K562 (cell line): ENCODE results near the gene BLM. TPM values are rescaled to one million over a fixed set of nuclear protein-coding genes. Genes with fewer than 3 reads are reported as not detected.
"Not testable (repeated sequence)": the region's sequence is repeated elsewhere in the genome, so short reads cannot be mapped to it uniquely, and the experiment has no call there.

Experiments
- ATAC-seq: fragments of 200-7000 bp; cut with Tn5 transposase; 3 replicates; pipeline ENCODE4 v1.9.1; 2020; ENCODE audit warnings: moderate library complexity
- BruUV-seq: library from RNA; stranded (reverse); fragments of 400-500 nt; replicated peaks from 2 replicates; lab custom pipeline; 2021; lab: Mats Ljungman, UMichigan
- CTCF ChIA-PET: fragments of 300-600 bp; formaldehyde crosslinking; extraction: SDS; loops from one replicate; lab custom pipeline; 2021; ENCODE audit warnings: low intra/inter-chr PET ratio; lab: Yijun Ruan, JAX
- POLR2A ChIA-PET: fragments of 300-600, 350-650 bp; sonication (Branson Sonifier 250); formaldehyde crosslinking; extraction: SDS; loops from one replicate; lab custom pipeline; 2021; ENCODE audit warnings: antibody characterized with exemption, inconsistent platforms; lab: Yijun Ruan, JAX
- DNase-seq, 4 experiments: peaks; one replicate each; pipeline versions ENCODE4 v3.0.0 to v3.0.0-alpha.2; 2011 to 2018; ENCODE audit warnings: low spot score in 3 of 4, mixed read lengths in 3 of 4; ENCODE audit errors: extremely low read depth in 1 of 4
- FAIRE-seq: peaks from 2 replicates; lab custom pipeline; 2011; peaks lifted over from hg19 to GRCh38; lab: Jason Lieb, UNC
- H2AFZ ChIP-seq: 2 replicates; pipeline ENCODE4 v1.6.0; 2011; ENCODE audit warnings: low read depth, low read length, control low read depth, inconsistent platforms
- H3K27ac ChIP-seq: fragments of 200-600 bp; 3 replicates; pipeline ENCODE4 v1.8.0; 2011; ENCODE audit warnings: low read depth, mild to moderate bottlenecking, control low read depth, inconsistent platforms, low read length, moderate library complexity, mixed read lengths; ENCODE audit errors: extremely low read depth
- H3K27me3 ChIP-seq, 2 experiments: fragments of 300-600 bp in 1 of 2; 2 replicates in 1 of 2; 3 replicates in 1 of 2; pipeline versions ENCODE4 v1.6.0 to v1.8.0; 2011; ENCODE audit warnings: inconsistent platforms in 2 of 2, low read length in 2 of 2, mild to moderate bottlenecking in 1 of 2, mixed read lengths in 1 of 2, moderate library complexity in 1 of 2; ENCODE audit not compliant: control insufficient read depth in 2 of 2, insufficient read depth in 2 of 2
- H3K36me3 ChIP-seq: fragments of 300-600 bp; 3 replicates; pipeline ENCODE4 v1.8.0; 2011; ENCODE audit warnings: mild to moderate bottlenecking, low read length, inconsistent platforms; ENCODE audit not compliant: control insufficient read depth, insufficient read depth
- H3K4me1 ChIP-seq, 2 experiments: fragments of 200-600 bp in 1 of 2; replicated peaks in 1 of 2; 2 replicates in 1 of 2; 3 replicates in 1 of 2; pipeline versions ENCODE4 v1.5.1 to v1.8.0; 2011; ENCODE audit warnings: inconsistent platforms in 2 of 2, low read length in 2 of 2, mild to moderate bottlenecking in 1 of 2, mixed read lengths in 1 of 2, moderate library complexity in 1 of 2; ENCODE audit not compliant: control insufficient read depth in 2 of 2, insufficient read depth in 2 of 2
- H3K4me2 ChIP-seq: 2 replicates; pipeline ENCODE4 v1.6.1; 2011; ENCODE audit warnings: low read length, control low read depth, inconsistent platforms, mixed read lengths; ENCODE audit not compliant: insufficient read depth
- H3K4me3 ChIP-seq: fragments of 200-600 bp; sonication (generic), shearing (Covaris generic); 2 replicates; pipeline ENCODE4 v1.5.1; 2016; ENCODE audit warnings: control low read depth, inconsistent platforms
- H3K79me2 ChIP-seq: fragments of 200-600 bp; 3 replicates; pipeline ENCODE4 v1.8.0; 2011; ENCODE audit warnings: low read length, inconsistent platforms; ENCODE audit not compliant: control insufficient read depth, insufficient read depth
- H3K9ac ChIP-seq, 2 experiments: 2 replicates each; pipeline versions ENCODE4 v1.6.0 to v1.6.1; 2011; ENCODE audit warnings: low read depth in 2 of 2, low read length in 2 of 2, control low read depth in 1 of 2, inconsistent platforms in 1 of 2, mild to moderate bottlenecking in 1 of 2, mixed read lengths in 1 of 2; ENCODE audit not compliant: insufficient read depth in 1 of 2
- H3K9me1 ChIP-seq: one replicate; pipeline ENCODE4 v1.6.0; 2011; ENCODE audit warnings: inconsistent platforms, mild to moderate bottlenecking, low read length, moderate library complexity; ENCODE audit not compliant: control insufficient read depth, insufficient read depth
- H3K9me3 ChIP-seq: replicated peaks from 2 replicates; pipeline ENCODE4 v1.5.1; 2011; ENCODE audit warnings: low read depth, low read length, inconsistent platforms; ENCODE audit not compliant: control insufficient read depth, insufficient read depth
- H4K20me1 ChIP-seq: replicated peaks from 2 replicates; pipeline ENCODE4 v1.6.1; 2011; ENCODE audit warnings: low read length, inconsistent platforms, mixed read lengths; ENCODE audit not compliant: control insufficient read depth, insufficient read depth
- CC2D1A ChIP-seq: fragments of 450-650 bp; IDR thresholded peaks from 2 replicates; pipeline ENCODE4 v1.6.1; 2017; ENCODE audit warnings: mild to moderate bottlenecking
- CHAMP1 ChIP-seq: fragments of 450-650 bp; IDR thresholded peaks from 2 replicates; pipeline ENCODE4 v1.6.1; 2016; ENCODE audit warnings: mild to moderate bottlenecking
- WGBS: fragments of 100-300 bp; shearing (Covaris generic); methylation state at CpG from one replicate; pipeline ENCODE4 v1.1.6; 2016; ENCODE audit warnings: low coverage, mixed read lengths; ENCODE audit not compliant: insufficient coverage; ENCODE audit errors: missing lambda C conversion rate; 5-methylcytosine and 5-hydroxymethylcytosine counted together
- in situ Hi-C: fragments of 300-500 bp; cut with MboI; formaldehyde crosslinking; loops from 4 replicates; pipeline ENCODE4 v1.15.0; 2018; ENCODE audit warnings: inconsistent platforms, mixed read lengths
- intact Hi-C: fragments of 100-400 bp; cut with micrococcal nuclease; formaldehyde crosslinking; loops from 2 replicates; pipeline ENCODE4 v1.14.2; 2022
- polyA plus RNA-seq, 8 experiments: library from polyadenylated mRNA; depleted of rRNA in 4 of 8; stranded (reverse) in 5 of 8; unstranded in 3 of 8; fragments of >200 nt; fragmentation: Nextera tagmentation in 2 of 8; fragmentation: Illumina TruSeq in 1 of 8; extraction: Ambion mirVana in 2 of 8; extraction: Trizol in 1 of 8; gene quantifications; 2 replicates each; pipeline versions ENCODE4 v1.2.1 to v1.2.3, GENCODE V29; 2011 to 2014; ENCODE audit warnings: inconsistent platforms in 1 of 8, missing spikeins in 1 of 8
- total RNA-seq, 7 experiments: library from RNA; depleted of rRNA in 6 of 7; stranded (reverse); fragments of >200 nt in 6 of 7; fragmentation: Illumina TruSeq in 2 of 7; extraction: Trizol in 2 of 7; gene quantifications; 2 replicates each; pipeline versions ENCODE4 v1.2.1 to v1.2.3, GENCODE V29; 2011 to 2021; ENCODE audit warnings: low replicate concordance in 1 of 7

BLM gene
- total and polyA plus RNA-seq, 9 of the 15 experiments (the other 6 are each of a cell fraction or from before 2014, with no cell fraction given), result 21.0 to 56.0 (median 43.9) TPM

GRCh38 chr15:90826206-90826885 lies 109.2 kb downstream of the BLM start:
- H3K9me1 ChIP-seq, H3K27me3 ChIP-seq, CTCF ChIA-PET, H3K79me2 ChIP-seq, H3K4me2 ChIP-seq, H2AFZ ChIP-seq, H3K27ac ChIP-seq, H3K36me3 ChIP-seq, H4K20me1 ChIP-seq, H3K4me3 ChIP-seq, H3K9me3 ChIP-seq, ATAC-seq, intact Hi-C loops, BruUV-seq, H3K9ac ChIP-seq, in situ Hi-C loops, DNase-seq, FAIRE-seq: not testable (repeated sequence)
- TF ChIP-seq CHAMP1, result 0 out of 2 replicates have a peak, but pooled peaks have one; percentile 30
- 0 out of 2 replicates have a peak, but pooled peaks have one; percentile 30 for TF ChIP-seq CC2D1A
- WGBS, result 90% methylated on average over 22 of the region's 26 CpGs
- POLR2A ChIA-PET, result interaction anchor here (0.6 to 1.4 kb wide), 3 partner anchors 8 to 15 kb away, joined by 3 read pairs; no protein-coding TSS in a partner anchor
- peaks cover 6 to 35% of the 10 kb centered on the region in 2 experiments; a peak in 4 of 5 replicates for H3K4me1 ChIP-seq
